ENCODE data around the gene TSEN34.

DNA sequence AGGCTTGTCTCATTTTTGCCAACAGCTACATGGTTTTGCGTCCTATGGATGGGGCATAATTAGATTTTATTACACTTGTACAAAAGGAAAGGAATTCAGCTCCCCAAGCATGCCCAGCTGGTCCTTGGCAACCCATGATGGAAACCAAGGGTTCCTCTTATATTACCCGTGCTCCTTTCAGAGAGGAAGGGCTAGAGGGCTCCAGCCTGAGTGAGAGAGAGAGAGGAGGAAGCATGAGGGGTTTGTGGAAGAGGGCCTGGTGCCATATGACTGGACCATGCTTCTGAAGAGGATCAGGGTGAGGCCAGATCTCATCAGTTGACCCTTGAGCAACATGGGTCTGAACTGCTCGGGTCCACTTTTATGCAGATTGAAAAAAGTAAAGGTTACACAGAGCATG is 6.0 kb downstream of the TSEN34 start:
- TF ChIP-seq, protein P1, sequence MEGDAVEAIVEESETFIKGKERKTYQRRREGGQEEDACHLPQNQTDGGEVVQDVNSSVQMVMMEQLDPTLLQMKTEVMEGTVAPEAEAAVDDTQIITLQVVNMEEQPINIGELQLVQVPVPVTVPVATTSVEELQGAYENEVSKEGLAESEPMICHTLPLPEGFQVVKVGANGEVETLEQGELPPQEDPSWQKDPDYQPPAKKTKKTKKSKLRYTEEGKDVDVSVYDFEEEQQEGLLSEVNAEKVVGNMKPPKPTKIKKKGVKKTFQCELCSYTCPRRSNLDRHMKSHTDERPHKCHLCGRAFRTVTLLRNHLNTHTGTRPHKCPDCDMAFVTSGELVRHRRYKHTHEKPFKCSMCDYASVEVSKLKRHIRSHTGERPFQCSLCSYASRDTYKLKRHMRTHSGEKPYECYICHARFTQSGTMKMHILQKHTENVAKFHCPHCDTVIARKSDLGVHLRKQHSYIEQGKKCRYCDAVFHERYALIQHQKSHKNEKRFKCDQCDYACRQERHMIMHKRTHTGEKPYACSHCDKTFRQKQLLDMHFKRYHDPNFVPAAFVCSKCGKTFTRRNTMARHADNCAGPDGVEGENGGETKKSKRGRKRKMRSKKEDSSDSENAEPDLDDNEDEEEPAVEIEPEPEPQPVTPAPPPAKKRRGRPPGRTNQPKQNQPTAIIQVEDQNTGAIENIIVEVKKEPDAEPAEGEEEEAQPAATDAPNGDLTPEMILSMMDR (conservative IDR thresholded peaks at IDR 0.05; ENCODE audit: low read length) = no peak
- no peak for TF ChIP-seq EZH2phosphoT487 (IDR thresholded peaks at IDR 0.05; ENCODE audit: borderline replicate concordance, low read depth, low read length)
